Measurements from ENCODE around the gene MCC.

Gene MCC

GRCh38 chr5:113378514-113378913 is 109.7 kb downstream of the MCC start:
- DNase-seq (ENCODE audit: low read depth) = no peak
- TF ChIP-seq, protein P1, sequence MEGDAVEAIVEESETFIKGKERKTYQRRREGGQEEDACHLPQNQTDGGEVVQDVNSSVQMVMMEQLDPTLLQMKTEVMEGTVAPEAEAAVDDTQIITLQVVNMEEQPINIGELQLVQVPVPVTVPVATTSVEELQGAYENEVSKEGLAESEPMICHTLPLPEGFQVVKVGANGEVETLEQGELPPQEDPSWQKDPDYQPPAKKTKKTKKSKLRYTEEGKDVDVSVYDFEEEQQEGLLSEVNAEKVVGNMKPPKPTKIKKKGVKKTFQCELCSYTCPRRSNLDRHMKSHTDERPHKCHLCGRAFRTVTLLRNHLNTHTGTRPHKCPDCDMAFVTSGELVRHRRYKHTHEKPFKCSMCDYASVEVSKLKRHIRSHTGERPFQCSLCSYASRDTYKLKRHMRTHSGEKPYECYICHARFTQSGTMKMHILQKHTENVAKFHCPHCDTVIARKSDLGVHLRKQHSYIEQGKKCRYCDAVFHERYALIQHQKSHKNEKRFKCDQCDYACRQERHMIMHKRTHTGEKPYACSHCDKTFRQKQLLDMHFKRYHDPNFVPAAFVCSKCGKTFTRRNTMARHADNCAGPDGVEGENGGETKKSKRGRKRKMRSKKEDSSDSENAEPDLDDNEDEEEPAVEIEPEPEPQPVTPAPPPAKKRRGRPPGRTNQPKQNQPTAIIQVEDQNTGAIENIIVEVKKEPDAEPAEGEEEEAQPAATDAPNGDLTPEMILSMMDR (IDR thresholded peaks at IDR 0.05; ENCODE audit: control insufficient read depth, extremely low read depth, insufficient read depth) = no peak
- no peak overlapping the region for H3K4me3 ChIP-seq (ENCODE audit: low read depth, low read length)

DNA sequence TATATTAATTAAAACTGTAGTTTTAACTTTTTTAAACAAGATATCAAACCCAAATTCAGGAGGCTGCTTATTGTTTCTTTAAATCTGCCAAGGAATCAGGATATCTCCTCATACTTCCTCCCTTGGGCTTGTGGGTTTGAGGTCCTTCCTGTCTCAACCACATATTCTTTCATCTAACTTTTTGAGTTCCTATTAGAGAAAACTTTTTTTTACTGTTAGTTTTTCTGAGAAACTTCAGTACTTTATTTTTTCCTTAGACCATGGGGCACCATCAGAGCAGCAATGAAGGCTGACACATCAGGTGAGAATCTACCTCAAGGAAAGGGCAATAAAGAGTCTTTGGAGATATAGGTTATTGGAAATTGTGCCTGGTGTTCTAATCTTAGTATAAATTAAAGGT is 110.2 kb downstream of the MCC start:
- TF ChIP-seq, protein P1 (IDR thresholded peaks at IDR 0.05; ENCODE audit: control insufficient read depth, extremely low read depth, insufficient read depth) = no peak
- no peak overlapping the region for H3K4me3 ChIP-seq (ENCODE audit: low read depth, low read length)
- no peak for DNase-seq (ENCODE audit: low read depth)

GRCh38 chr5:113376640-113377039 is 111.6 kb downstream of the MCC start:
- DNase-seq (ENCODE audit: low read depth) = no peak
- TF ChIP-seq, protein P1 (IDR thresholded peaks at IDR 0.05; ENCODE audit: control insufficient read depth, extremely low read depth, insufficient read depth) = no peak
- no peak overlapping the region for H3K4me3 ChIP-seq (ENCODE audit: low read depth, low read length)

DNA sequence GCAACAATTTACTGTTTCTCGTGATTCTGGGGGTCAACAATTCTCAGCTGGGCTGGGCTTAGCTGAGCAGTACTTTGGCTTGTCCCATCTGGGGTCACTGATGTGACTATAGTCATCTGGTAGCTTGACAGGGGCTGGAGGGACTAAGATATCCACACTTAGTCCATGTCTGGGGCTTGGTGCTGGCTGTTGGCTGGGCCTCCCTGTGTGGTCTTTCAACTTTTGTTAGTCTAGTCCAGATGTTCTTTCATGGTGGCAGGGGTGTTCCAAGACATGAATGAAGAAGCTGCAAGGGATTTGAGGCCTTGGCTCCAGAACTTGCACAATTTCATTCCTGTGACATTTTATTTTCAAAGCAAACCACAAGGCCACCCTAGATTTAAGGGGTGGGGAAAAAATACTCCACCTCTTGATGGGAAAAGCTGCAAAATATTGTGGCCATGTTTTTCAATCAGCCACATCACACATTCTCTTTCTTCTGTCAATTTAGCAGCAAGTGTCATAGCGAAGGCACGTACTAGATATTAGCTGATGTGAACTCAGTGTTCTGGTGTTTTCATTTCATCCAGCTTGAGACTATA is 112.7 kb downstream of the MCC start:
- TF ChIP-seq, protein P1 (IDR thresholded peaks at IDR 0.05; ENCODE audit: control insufficient read depth, extremely low read depth, insufficient read depth) = no peak
- no peak overlapping the region for H3K4me3 ChIP-seq (ENCODE audit: low read depth, low read length)
- DNase-seq (ENCODE audit: low read depth) = no peak

DNA sequence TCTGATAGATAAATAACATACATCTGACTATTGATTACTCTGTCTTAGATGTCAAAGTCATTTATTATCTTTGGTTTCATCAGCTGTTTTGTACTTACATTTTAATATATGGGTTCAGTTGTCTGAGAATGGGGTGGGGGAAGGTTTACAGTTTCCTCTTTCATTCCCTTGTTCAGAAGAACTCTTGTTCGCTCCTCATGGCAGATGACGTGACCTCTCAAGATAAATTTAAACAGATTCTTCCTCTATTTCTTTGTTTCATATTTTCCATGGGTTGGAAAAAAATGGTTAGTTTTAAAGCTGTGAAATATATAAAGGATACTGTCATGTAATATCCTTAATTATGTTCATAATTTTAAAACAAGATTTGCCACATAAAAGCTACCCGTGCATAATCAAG is 114.8 kb downstream of the MCC start:
- TF ChIP-seq, protein P1 (IDR thresholded peaks at IDR 0.05; ENCODE audit: control insufficient read depth, extremely low read depth, insufficient read depth) = no peak
- no peak overlapping the region for H3K4me3 ChIP-seq (ENCODE audit: low read depth, low read length)
- no peak for DNase-seq (ENCODE audit: low read depth)

DNA sequence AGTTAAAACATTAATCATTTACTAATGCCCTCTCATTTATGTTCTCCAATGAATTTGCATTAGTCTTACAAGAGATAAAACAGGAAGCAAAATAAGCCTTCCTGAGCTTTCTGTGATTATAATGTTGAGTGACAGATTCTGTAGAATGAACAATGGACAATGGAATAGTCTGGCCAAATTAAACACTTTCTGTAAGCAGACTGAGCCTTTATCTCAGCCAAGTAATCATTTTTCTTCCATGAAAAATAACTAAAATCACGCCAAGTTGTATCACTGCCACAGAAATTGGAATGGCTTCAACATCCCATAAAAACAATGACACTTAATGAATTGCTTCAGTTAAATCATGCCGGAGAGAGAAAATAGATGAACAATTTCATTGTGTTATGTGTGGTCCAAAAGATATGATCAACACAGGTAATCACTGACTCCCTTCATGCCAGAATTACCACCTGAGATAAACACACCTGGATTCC is 116.5 kb downstream of the MCC start:
- DNase-seq (ENCODE audit: low read depth) = peak; percentile 73
- no peak overlapping the region for H3K4me3 ChIP-seq (ENCODE audit: low read depth, low read length)
- TF ChIP-seq, protein P1 (IDR thresholded peaks at IDR 0.05; ENCODE audit: control insufficient read depth, extremely low read depth, insufficient read depth) = no peak

DNA sequence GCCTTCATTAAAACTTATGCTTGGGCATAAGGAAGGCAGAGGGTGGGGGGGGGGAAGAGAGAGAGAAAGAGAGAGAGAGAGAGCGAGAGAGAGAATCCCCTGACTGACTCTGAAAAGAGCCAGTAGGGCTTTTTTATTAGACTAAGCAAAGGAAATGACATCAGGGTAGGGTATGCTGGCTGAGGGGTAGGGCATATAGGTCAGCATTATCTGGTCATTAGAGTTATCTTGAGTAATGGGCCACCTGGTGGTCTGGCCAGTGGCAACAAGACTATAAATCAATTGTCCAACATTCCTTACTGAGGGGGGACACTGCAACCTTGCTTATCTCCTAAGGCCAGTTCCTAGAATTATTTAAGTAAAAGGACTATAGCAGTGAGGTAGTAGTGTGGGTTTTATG is 120.7 kb downstream of the MCC start:
- TF ChIP-seq, protein P1 (IDR thresholded peaks at IDR 0.05; ENCODE audit: control insufficient read depth, extremely low read depth, insufficient read depth) = no peak
- no peak for DNase-seq (ENCODE audit: low read depth)
- H3K4me3 ChIP-seq (ENCODE audit: low read depth, low read length) = no peak overlapping the region
